BE2C (cell line): Measurements from ENCODE around the gene CNOT8.
"Not testable (repeated sequence)": the region's sequence is repeated elsewhere in the genome, so short reads cannot be mapped to it uniquely, and the experiment has no call there.

Experiments
- DNase-seq: peaks from one replicate; pipeline ENCODE4 v3.0.0-alpha.2; 2020
- H3K27me3 ChIP-seq: fragments of 250-450 bp; sonication (Bioruptor Pico); 2 replicates; pipeline ENCODE4 v1.5.1; 2020; ENCODE audit warnings: mild to moderate bottlenecking
- H3K36me3 ChIP-seq: fragments of 250-450 bp; sonication (Bioruptor Pico); 2 replicates; pipeline ENCODE4 v1.5.1; 2020; ENCODE audit warnings: mild to moderate bottlenecking
- H3K4me1 ChIP-seq: fragments of 250-450 bp; sonication (Bioruptor Pico); 2 replicates; pipeline ENCODE4 v1.5.1; 2020
- H3K4me3 ChIP-seq: 2 replicates; pipeline ENCODE4 v1.5.1; 2011; ENCODE audit warnings: low read depth, low read length
- H3K9me3 ChIP-seq: fragments of 250-450 bp; sonication (Bioruptor Pico); 2 replicates; pipeline ENCODE4 v1.5.1; 2020
- CTCF ChIP-seq: IDR thresholded peaks from 2 replicates; pipeline ENCODE4 v1.5.1; 2012; ENCODE audit warnings: mild to moderate bottlenecking, low read depth, low read length

CNOT8 gene

GRCh38 chr5:154830596-154830995 is 27.8 kb upstream of the CNOT8 start:
- H3K4me1 ChIP-seq, result peaks cover 8% of the 10 kb centered on the region
- TF ChIP-seq CTCF, result no peak
- no peaks in the 10 kb centered on the region for H3K9me3 ChIP-seq
- peaks cover 22% of the 10 kb centered on the region for H3K36me3 ChIP-seq
- H3K27me3 ChIP-seq, result no peaks in the 10 kb centered on the region
- no peak overlapping the region for H3K4me3 ChIP-seq
- DNase-seq, result no peak

GRCh38 chr5:154831451-154831850 is 27.0 kb upstream of the CNOT8 start:
- DNase-seq, result no peak
- peaks cover 14% of the 10 kb centered on the region for H3K4me1 ChIP-seq
- no peak for TF ChIP-seq CTCF
- no peaks in the 10 kb centered on the region for H3K27me3 ChIP-seq
- peaks cover 22% of the 10 kb centered on the region for H3K36me3 ChIP-seq
- H3K9me3 ChIP-seq, result no peaks in the 10 kb centered on the region
- no peak overlapping the region for H3K4me3 ChIP-seq

- H3K27me3 ChIP-seq, H3K4me3 ChIP-seq, DNase-seq, H3K9me3 ChIP-seq: not testable (repeated sequence)
- Histone ChIP-seq H3K4me1 (peaks cover 14% of the 10 kb centered on the region), H3K36me3 (peaks cover 18% of the 10 kb centered on the region)
These were observed 25.6 kb upstream of the CNOT8 start for GRCh38 chr5:154832804-154833203.

GRCh38 chr5:154834053-154834452 is 24.4 kb upstream of the CNOT8 start:
- H3K9me3 ChIP-seq, result no peaks in the 10 kb centered on the region
- no peak overlapping the region for H3K4me3 ChIP-seq
- H3K36me3 ChIP-seq, result peaks cover 16% of the 10 kb centered on the region
- peaks cover 14% of the 10 kb centered on the region for H3K4me1 ChIP-seq
- no peaks in the 10 kb centered on the region for H3K27me3 ChIP-seq
- no peak for DNase-seq
- no peak for TF ChIP-seq CTCF

GRCh38 chr5:154835701-154836052 is 22.8 kb upstream of the CNOT8 start:
- H3K4me3 ChIP-seq, H3K36me3 ChIP-seq, H3K9me3 ChIP-seq, H3K27me3 ChIP-seq, DNase-seq: not testable (repeated sequence)
- peaks cover 14% of the 10 kb centered on the region for H3K4me1 ChIP-seq

- Histone ChIP-seq H3K4me3 (no peak overlapping the region), H3K9me3 (no peaks in the 10 kb centered on the region), H3K27me3 (no peaks in the 10 kb centered on the region), H3K36me3 (no peaks in the 10 kb centered on the region; the same call in 1 of the 2 replicates), H3K4me1 (peaks cover 14% of the 10 kb centered on the region)
- no peak for DNase-seq
- TF ChIP-seq CTCF, result no peak
These were observed 22.2 kb upstream of the CNOT8 start for GRCh38 chr5:154836225-154836624.

- DNase-seq, result no peak
- Histone ChIP-seq H3K27me3 (no peaks in the 10 kb centered on the region), H3K4me1 (peaks cover 14% of the 10 kb centered on the region), H3K9me3 (no peaks in the 10 kb centered on the region), H3K4me3 (no peak overlapping the region), H3K36me3 (no peaks in the 10 kb centered on the region; the same call in 1 of the 2 replicates)
- TF ChIP-seq CTCF, result no peak
These were observed 21.2 kb upstream of the CNOT8 start for GRCh38 chr5:154837009-154837901.
